Measurements from ENCODE around the gene AUTS2. TPM values are rescaled to one million over a fixed set of nuclear protein-coding genes. Genes with fewer than 3 reads are reported as not detected.

AUTS2 gene
- polyA plus RNA-seq, 3 donors = 0.08 to 0.35 TPM; not detected in 1

- Mint-ChIP-seq H3K27me3 (ENCODE audit: low read depth in 3 of 3) (peaks cover 0 to 2% (median 1%) of the 10 kb centered on the region in 3 donors), H3K9me3 (peaks cover 0 to 2% (median 0%) of the 10 kb centered on the region in 7 donors), H3K27ac (no peak overlapping the region), H3K4me3 (no peak overlapping the region), H3K4me1 (peaks cover 2% of the 10 kb centered on the region), H3K36me3 (no peaks in the 10 kb centered on the region)
- Histone ChIP-seq H3K27me3 (ENCODE audit: control insufficient read depth in 2 of 2, insufficient read depth in 2 of 2, low read length in 2 of 2) (no peaks in the 10 kb centered on the region), H3K9ac (ENCODE audit: insufficient read depth, low read length, poor library complexity, severe bottlenecking) (no peak overlapping the region), H3K27ac (ENCODE audit: low read depth in 1 of 2, low read length in 2 of 2) (no peak overlapping the region), H3K4me3 (replicated peaks in 1 of 3; ENCODE audit: low read depth in 2 of 3, low read length in 3 of 3) (no peak overlapping the region), H3K36me3 (replicated peaks in 1 of 2; ENCODE audit: control insufficient read depth in 1 of 2, insufficient read depth in 2 of 2, low read length in 2 of 2) (no peaks in the 10 kb centered on the region), H4K20me1 (ENCODE audit: insufficient read depth, low read length) (no peaks in the 10 kb centered on the region), H3K9me3 (replicated peaks in 1 of 2; ENCODE audit: control insufficient read depth in 1 of 2, insufficient read depth in 1 of 2, low read length in 2 of 2) (no peaks in the 10 kb centered on the region), H3K4me1 (ENCODE audit: control insufficient read depth in 1 of 2, insufficient read depth in 2 of 2, low read length in 2 of 2) (no peaks in the 10 kb centered on the region), H2AFZ (ENCODE audit: insufficient read depth, low read depth, low read length, poor library complexity, severe bottlenecking) (no peak overlapping the region), H3K79me2 (ENCODE audit: insufficient read depth, low read length) (no peaks in the 10 kb centered on the region), H3K4me2 (replicated peaks; ENCODE audit: extremely low read depth, low read length, poor library complexity, severe bottlenecking) (no peak overlapping the region)
- intact Hi-C loops (cut with micrococcal nuclease) = no loop called here
- 100% methylated on average over 3 of the region's 6 CpGs for WGBS (ENCODE audit: insufficient coverage)
- TF ChIP-seq CTCF (IDR thresholded peaks at IDR 0.05) = no peak
- DNase-seq = no peak
Measured at GRCh38 chr7:70759674-70760073, 1161.4 kb downstream of the AUTS2 start.

GRCh38 chr7:70761711-70762328 is 1163.5 kb downstream of the AUTS2 start:
- Histone ChIP-seq H3K4me3 (replicated peaks in 1 of 3; ENCODE audit: low read depth in 2 of 3, low read length in 3 of 3) (no peak overlapping the region), H3K9ac (ENCODE audit: insufficient read depth, low read length, poor library complexity, severe bottlenecking) (no peak overlapping the region), H3K79me2 (ENCODE audit: insufficient read depth, low read length) (no peaks in the 10 kb centered on the region), H3K4me2 (replicated peaks; ENCODE audit: extremely low read depth, low read length, poor library complexity, severe bottlenecking) (no peak overlapping the region), H3K9me3 (replicated peaks in 1 of 2; ENCODE audit: control insufficient read depth in 1 of 2, insufficient read depth in 1 of 2, low read length in 2 of 2) (no peaks in the 10 kb centered on the region), H2AFZ (ENCODE audit: insufficient read depth, low read depth, low read length, poor library complexity, severe bottlenecking) (no peak overlapping the region), H3K27me3 (ENCODE audit: control insufficient read depth in 2 of 2, insufficient read depth in 2 of 2, low read length in 2 of 2) (no peaks in the 10 kb centered on the region), H3K4me1 (ENCODE audit: control insufficient read depth in 1 of 2, insufficient read depth in 2 of 2, low read length in 2 of 2) (no peaks in the 10 kb centered on the region), H3K27ac (ENCODE audit: low read depth in 1 of 2, low read length in 2 of 2) (no peak overlapping the region), H4K20me1 (ENCODE audit: insufficient read depth, low read length) (no peaks in the 10 kb centered on the region), H3K36me3 (replicated peaks in 1 of 2; ENCODE audit: control insufficient read depth in 1 of 2, insufficient read depth in 2 of 2, low read length in 2 of 2) (no peaks in the 10 kb centered on the region)
- WGBS (ENCODE audit: insufficient coverage) = 95% methylated on average over 2 of the region's 4 CpGs
- no peak overlapping the region for H3K27ac Mint-ChIP-seq
- no peaks in the 10 kb centered on the region for H3K36me3 Mint-ChIP-seq
- no peak for DNase-seq
- H3K9me3 Mint-ChIP-seq = peaks cover 0 to 2% (median 0%) of the 10 kb centered on the region in 7 donors
- peaks cover 0 to 2% (median 1%) of the 10 kb centered on the region in 3 donors for H3K27me3 Mint-ChIP-seq (ENCODE audit: low read depth in 3 of 3)
- intact Hi-C loops (cut with micrococcal nuclease) = no loop called here
- peaks cover 2% of the 10 kb centered on the region for H3K4me1 Mint-ChIP-seq
- no peak for TF ChIP-seq CTCF (IDR thresholded peaks at IDR 0.05)
- H3K4me3 Mint-ChIP-seq = no peak overlapping the region

Data from CD14-positive monocyte (primary cell).